ENCODE data around the gene NUDT6. TPM values are rescaled to one million over a fixed set of nuclear protein-coding genes. Genes with fewer than 3 reads are reported as not detected.

The NUDT6 gene
- total RNA-seq, 4 donors from 2014 or later: 3.0 to 6.5 (median 5.6) TPM

GRCh38 chr4:122865425-122865824 is 57.0 kb downstream of the NUDT6 start:
- Histone ChIP-seq H3K27me3 (no peaks in the 10 kb centered on the region), H3K4me3 (no peak overlapping the region), H3K4me1 (peaks cover 6 to 29% (median 27%) of the 10 kb centered on the region in 4 donors), H3K36me3 (no peaks in the 10 kb centered on the region), H3K27ac (replicated peaks in 1 of 4) (no peak overlapping the region), H3K9me3 (no peaks in the 10 kb centered on the region)
- intact Hi-C loops (cut with DNase I): no loop called here
- no peak for DNase-seq (ENCODE audit: extremely low spot score)
- no peak for TF ChIP-seq POLR2A (IDR thresholded peaks at IDR 0.05; ENCODE audit: low read depth)
- TF ChIP-seq POLR2AphosphoS5 (IDR thresholded peaks at IDR 0.05): no peak
- TF ChIP-seq EP300 (IDR thresholded peaks at IDR 0.05): no peak
- no peak for TF ChIP-seq CTCF (IDR thresholded peaks at IDR 0.05)
- 91% methylated on average over 4 of the region's 4 CpGs for WGBS

- intact Hi-C loops (cut with DNase I): no loop called here
- Histone ChIP-seq H3K36me3 (no peaks in the 10 kb centered on the region), H3K9me3 (no peaks in the 10 kb centered on the region), H3K4me1 (peaks cover 6 to 37% (median 30%) of the 10 kb centered on the region in 4 donors), H3K27me3 (no peaks in the 10 kb centered on the region), H3K27ac (replicated peaks in 1 of 4) (no peak overlapping the region), H3K4me3 (no peak overlapping the region)
- WGBS: 45% methylated on average over 1 of the region's 1 CpG
- TF ChIP-seq EP300 (IDR thresholded peaks at IDR 0.05) (no peak), POLR2A (IDR thresholded peaks at IDR 0.05; ENCODE audit: low read depth) (no peak), POLR2AphosphoS5 (IDR thresholded peaks at IDR 0.05) (no peak), CTCF (IDR thresholded peaks at IDR 0.05) (no peak)
- no peak for DNase-seq (ENCODE audit: extremely low spot score)
Observed at GRCh38 chr4:122863639-122864038, 58.8 kb downstream of the NUDT6 start.

- DNase-seq (ENCODE audit: extremely low spot score): no peak
- intact Hi-C loops (cut with DNase I): no loop called here
- Histone ChIP-seq H3K27ac (replicated peaks in 1 of 4) (no peak overlapping the region), H3K36me3 (no peaks in the 10 kb centered on the region), H3K4me1 (peaks cover 10 to 51% (median 43%) of the 10 kb centered on the region in 4 donors), H3K4me3 (no peak overlapping the region), H3K9me3 (no peaks in the 10 kb centered on the region), H3K27me3 (no peaks in the 10 kb centered on the region)
- TF ChIP-seq POLR2A (IDR thresholded peaks at IDR 0.05; ENCODE audit: low read depth) (no peak), POLR2AphosphoS5 (IDR thresholded peaks at IDR 0.05) (no peak), EP300 (IDR thresholded peaks at IDR 0.05) (no peak), CTCF (IDR thresholded peaks at IDR 0.05) (no peak)
- WGBS: 78% methylated on average over 2 of the region's 2 CpGs
Observed at GRCh38 chr4:122861172-122861943, 61.0 kb downstream of the NUDT6 start.

- Histone ChIP-seq H3K9me3 (no peaks in the 10 kb centered on the region), H3K36me3 (no peaks in the 10 kb centered on the region), H3K4me3 (no peak overlapping the region), H3K27me3 (no peaks in the 10 kb centered on the region), H3K27ac (replicated peaks in 1 of 4) (no peak overlapping the region), H3K4me1 (peaks cover 13 to 68% (median 58%) of the 10 kb centered on the region in 4 donors)
- no peak for TF ChIP-seq EP300 (IDR thresholded peaks at IDR 0.05)
- TF ChIP-seq POLR2A (IDR thresholded peaks at IDR 0.05; ENCODE audit: low read depth): no peak
- no peak for TF ChIP-seq CTCF (IDR thresholded peaks at IDR 0.05)
- no peak for TF ChIP-seq POLR2AphosphoS5 (IDR thresholded peaks at IDR 0.05)
- intact Hi-C loops (cut with DNase I): no loop called here
- no peak for DNase-seq (ENCODE audit: extremely low spot score)
- WGBS: 81% methylated on average over 2 of the region's 2 CpGs
Observed at GRCh38 chr4:122858705-122859104, 63.7 kb downstream of the NUDT6 start.

Measured in esophagus muscularis mucosa (tissue), 4 donors.